ENCODE measurements around the gene CYP4F8. TPM values are rescaled to one million over a fixed set of nuclear protein-coding genes. Genes with fewer than 3 reads are reported as not detected.
"Not testable (repeated sequence)": the region's sequence is repeated elsewhere in the genome, so short reads cannot be mapped to it uniquely, and the experiment has no call there.

The CYP4F8 gene
- total RNA-seq, 2 donors from 2014 or later = not detected

- not testable (repeated sequence) for H3K9me3 Mint-ChIP-seq; ATAC-seq; H3K36me3 Mint-ChIP-seq; DNase-seq (ENCODE audit: low spot score in 2 of 2); H3K27ac Mint-ChIP-seq
Measured at GRCh38 chr19:15607978-15608925, 6.8 kb upstream of the CYP4F8 start.

GRCh38 chr19:15609261-15609660, 5.8 kb upstream of the CYP4F8 start:
- no peaks in the 10 kb centered on the region for H3K36me3 Mint-ChIP-seq
- no peak for ATAC-seq
- no peak overlapping the region for H3K27ac Mint-ChIP-seq
- no peaks in the 10 kb centered on the region for H3K9me3 Mint-ChIP-seq
- no peak for DNase-seq (ENCODE audit: low spot score in 2 of 2)

GRCh38 chr19:15612342-15612741, 2.7 kb upstream of the CYP4F8 start:
- no peak overlapping the region for H3K27ac Mint-ChIP-seq
- DNase-seq (ENCODE audit: low spot score in 2 of 2) (no peak), ATAC-seq (no peak)
- peaks cover 7 to 11% of the 10 kb centered on the region in 2 donors for H3K9me3 Mint-ChIP-seq
- peaks cover 0 to 4% of the 10 kb centered on the region in 2 donors for H3K36me3 Mint-ChIP-seq

DNA sequence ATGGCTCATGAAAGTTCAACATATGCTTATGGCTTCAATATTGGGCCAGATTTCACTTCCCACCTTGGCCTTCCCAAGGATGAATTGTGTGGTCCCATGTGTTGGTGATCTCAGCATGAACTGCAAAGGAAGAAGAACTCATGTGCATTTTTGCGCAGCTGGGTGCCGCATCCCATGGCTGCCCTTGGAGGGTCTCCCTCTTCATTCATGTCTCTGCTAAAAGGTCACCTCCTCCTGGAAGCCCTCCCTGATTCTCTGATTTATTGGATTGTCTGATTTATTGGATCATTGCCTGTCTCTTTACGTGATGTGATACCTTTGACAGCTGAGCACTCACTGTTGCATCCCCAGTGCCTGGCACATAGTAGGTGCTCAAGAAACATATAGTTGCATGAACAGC, 1.7 kb upstream of the CYP4F8 start:
- peaks cover 7 to 14% of the 10 kb centered on the region in 2 donors for H3K9me3 Mint-ChIP-seq
- ATAC-seq = no peak
- no peak overlapping the region for H3K27ac Mint-ChIP-seq
- no peak for DNase-seq (ENCODE audit: low spot score in 2 of 2)
- peaks cover 0 to 4% of the 10 kb centered on the region in 2 donors for H3K36me3 Mint-ChIP-seq

DNA sequence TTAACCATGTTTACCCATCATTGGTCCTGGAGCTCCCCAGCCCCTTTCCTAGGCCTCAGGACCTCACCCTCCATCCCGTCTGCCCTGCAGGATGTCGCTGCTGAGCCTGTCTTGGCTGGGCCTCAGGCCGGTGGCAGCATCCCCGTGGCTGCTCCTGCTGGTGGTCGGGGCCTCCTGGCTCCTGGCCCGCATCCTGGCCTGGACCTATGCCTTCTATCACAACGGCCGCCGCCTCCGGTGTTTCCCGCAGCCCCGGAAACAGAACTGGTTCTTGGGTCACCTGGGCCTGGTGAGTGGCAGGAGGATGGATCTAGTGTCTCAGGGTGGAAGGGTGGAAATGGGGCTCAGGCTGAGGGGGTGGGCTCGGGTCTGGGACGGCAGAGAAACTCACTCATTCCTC, 508 bp downstream of the CYP4F8 start:
- DNase-seq (ENCODE audit: low spot score in 2 of 2) (no peak), ATAC-seq (peak; percentile 28 to 50)
- Mint-ChIP-seq H3K9me3 (peaks cover 7 to 19% of the 10 kb centered on the region in 2 donors), H3K36me3 (peaks cover 0 to 4% of the 10 kb centered on the region in 2 donors), H3K27ac (peak overlapping the region; percentile 74 to 77)

- ATAC-seq = peak; percentile 36 to 67
- H3K27ac Mint-ChIP-seq = peak overlapping the region; percentile 62 to 74
- H3K9me3 Mint-ChIP-seq = peaks cover 7 to 19% of the 10 kb centered on the region in 2 donors
- no peak for DNase-seq (ENCODE audit: low spot score in 2 of 2)
- peaks cover 0 to 4% of the 10 kb centered on the region in 2 donors for H3K36me3 Mint-ChIP-seq
Measured at GRCh38 chr19:15616183-15616582, 1.2 kb downstream of the CYP4F8 start.

- Mint-ChIP-seq H3K27ac (peak overlapping the region; percentile 62 to 74), H3K36me3 (peaks cover 0 to 4% of the 10 kb centered on the region in 2 donors), H3K9me3 (peaks cover 7 to 19% of the 10 kb centered on the region in 2 donors)
- ATAC-seq (no peak), DNase-seq (ENCODE audit: low spot score in 2 of 2) (no peak)
Measured at GRCh38 chr19:15616627-15617270, 1.7 kb downstream of the CYP4F8 start.

DNA sequence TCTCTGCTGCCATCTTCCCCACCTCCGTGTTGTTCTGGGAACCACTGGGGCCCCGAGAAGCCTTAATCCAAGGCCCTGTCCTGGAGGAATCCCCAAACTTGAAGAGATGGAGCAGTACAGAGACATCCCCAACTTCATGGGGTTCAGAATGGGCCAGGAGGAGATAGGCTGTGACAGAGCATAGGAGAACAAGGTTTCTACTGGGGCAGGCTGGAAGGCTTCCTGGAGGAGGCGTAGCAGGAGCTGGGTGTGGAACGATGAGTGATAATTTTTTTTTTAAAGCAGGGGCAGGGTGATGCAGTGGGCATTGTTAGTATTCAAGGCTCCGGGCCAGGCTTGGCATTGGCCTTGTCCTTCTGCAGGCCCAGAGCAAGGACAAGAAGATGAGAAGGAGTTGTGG, 3.3 kb downstream of the CYP4F8 start:
- Mint-ChIP-seq H3K36me3 (peaks cover 0 to 4% of the 10 kb centered on the region in 2 donors), H3K27ac (no peak overlapping the region)

GRCh38 chr19:15621801-15622200, 6.8 kb downstream of the CYP4F8 start:
- Mint-ChIP-seq H3K36me3 (no peaks in the 10 kb centered on the region), H3K27ac (no peak overlapping the region), H3K9me3 (peaks cover 0 to 8% of the 10 kb centered on the region in 2 donors)
- DNase-seq (ENCODE audit: low spot score in 2 of 2) (no peak), ATAC-seq (no peak)

More for the DNA sequence above, 3.3 kb downstream of the CYP4F8 start:
- peaks cover 7 to 19% of the 10 kb centered on the region in 2 donors for H3K9me3 Mint-ChIP-seq
- no peak for DNase-seq (ENCODE audit: low spot score in 2 of 2)
- no peak for ATAC-seq

DNA sequence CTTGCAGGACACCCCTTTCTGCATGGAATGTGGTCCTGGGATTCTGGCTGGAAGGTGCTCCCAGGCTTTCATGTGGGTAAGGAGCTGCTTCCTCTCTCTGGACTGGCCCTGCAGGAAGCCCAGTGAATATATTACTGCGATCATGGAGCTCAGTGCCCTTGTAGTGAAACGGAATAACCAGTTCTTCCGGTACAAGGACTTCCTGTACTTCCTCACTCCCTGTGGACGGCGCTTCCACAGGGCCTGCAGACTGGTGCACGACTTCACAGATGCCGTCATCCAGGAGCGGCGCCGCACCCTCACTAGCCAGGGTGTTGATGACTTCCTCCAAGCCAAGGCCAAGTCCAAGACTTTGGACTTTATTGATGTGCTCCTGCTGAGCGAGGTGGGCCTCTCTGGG, 8.0 kb downstream of the CYP4F8 start:
- no peak for DNase-seq (ENCODE audit: low spot score in 2 of 2)
- Mint-ChIP-seq H3K36me3 (no peaks in the 10 kb centered on the region), H3K9me3 (peaks cover 0 to 8% of the 10 kb centered on the region in 2 donors), H3K27ac (no peak overlapping the region)
- no peak for ATAC-seq

DNA sequence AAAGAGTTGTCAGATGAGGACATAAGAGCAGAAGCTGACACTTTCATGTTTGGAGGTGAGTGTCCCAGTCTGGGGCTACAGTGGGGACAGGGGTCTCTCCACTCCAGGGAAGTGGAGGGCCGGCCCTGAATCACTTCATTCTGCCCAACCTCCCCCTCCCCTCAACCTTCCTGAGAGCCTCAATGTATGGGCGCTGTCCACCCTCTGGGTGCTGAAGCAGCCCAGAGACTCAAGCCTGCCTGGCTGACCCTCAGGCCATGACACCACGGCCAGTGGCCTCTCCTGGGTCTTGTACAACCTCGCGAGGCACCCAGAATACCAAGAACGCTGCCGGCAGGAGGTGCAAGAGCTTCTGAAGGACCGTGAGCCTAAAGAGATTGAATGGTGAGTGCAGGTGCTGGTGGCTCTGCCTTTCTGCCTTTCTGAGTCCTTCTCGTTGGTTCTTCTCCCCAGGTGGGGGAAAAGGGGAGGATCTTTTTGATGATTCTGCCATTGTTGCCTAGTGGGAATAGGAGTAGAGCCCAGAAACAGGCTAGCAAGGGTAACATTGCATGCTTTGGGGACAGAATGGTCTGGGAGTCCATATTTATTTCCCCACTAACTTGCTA, 8.8 kb downstream of the CYP4F8 start:
- Mint-ChIP-seq H3K36me3 (no peaks in the 10 kb centered on the region), H3K9me3 (peaks cover 0 to 4% of the 10 kb centered on the region in 2 donors), H3K27ac (no peak overlapping the region)
- no peak for ATAC-seq
- no peak for DNase-seq (ENCODE audit: low spot score in 2 of 2)

GRCh38 chr19:15628236-15629002, 13.4 kb downstream of the CYP4F8 start:
- DNase-seq (ENCODE audit: low spot score in 2 of 2) (no peak), ATAC-seq (no peak)
- Mint-ChIP-seq H3K9me3 (no peaks in the 10 kb centered on the region), H3K27ac (no peak overlapping the region), H3K36me3 (no peaks in the 10 kb centered on the region)

DNA sequence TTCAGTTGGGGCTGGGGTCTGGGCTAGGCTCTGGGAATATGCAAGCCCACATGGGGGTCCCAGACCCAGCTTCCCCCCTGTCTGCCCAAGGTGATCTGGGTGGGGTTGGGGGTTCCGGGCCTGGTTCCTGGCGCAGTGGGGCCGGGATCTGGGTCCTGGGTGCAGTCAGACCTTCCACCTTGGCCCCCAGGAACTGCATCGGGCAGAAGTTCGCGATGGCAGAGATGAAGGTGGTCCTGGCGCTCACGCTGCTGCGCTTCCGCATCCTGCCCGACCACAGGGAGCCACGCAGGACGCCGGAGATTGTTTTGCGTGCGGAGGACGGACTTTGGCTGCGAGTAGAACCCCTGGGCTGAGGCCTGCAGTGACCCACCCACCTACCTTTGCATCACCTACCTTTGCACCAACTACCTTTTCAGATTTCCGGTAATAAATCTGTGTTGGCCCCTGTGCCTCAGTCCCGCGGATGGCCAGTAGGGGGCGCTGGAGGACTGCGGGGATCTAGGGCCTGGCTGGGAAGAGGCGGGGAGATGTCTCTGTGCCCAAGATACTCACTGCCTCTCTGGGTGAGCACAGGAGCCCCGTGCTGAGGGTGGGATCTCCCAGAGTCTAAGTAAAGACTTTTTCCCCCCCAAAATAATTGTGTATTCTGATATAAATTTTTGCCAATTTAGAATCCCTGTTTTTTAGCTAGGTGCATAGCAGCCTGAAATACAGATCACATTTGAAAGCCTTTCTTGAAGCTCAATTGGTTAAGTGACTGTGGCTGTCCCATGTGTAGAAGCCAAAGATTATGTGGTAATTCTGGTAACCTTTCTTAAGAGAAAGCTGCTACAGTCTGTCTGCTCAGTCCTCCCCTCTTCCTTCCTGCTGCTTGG, 14.2 kb downstream of the CYP4F8 start:
- Mint-ChIP-seq H3K27ac (no peak overlapping the region), H3K36me3 (no peaks in the 10 kb centered on the region), H3K9me3 (no peaks in the 10 kb centered on the region)
- ATAC-seq = peak; percentile 93 to 94
- peak; percentile 75 to 96 for DNase-seq (ENCODE audit: low spot score in 2 of 2)

GRCh38 chr19:15631817-15632216, 16.8 kb downstream of the CYP4F8 start:
- Mint-ChIP-seq H3K27ac (no peak overlapping the region), H3K36me3 (no peaks in the 10 kb centered on the region), H3K9me3 (no peaks in the 10 kb centered on the region)
- ATAC-seq (no peak), DNase-seq (ENCODE audit: low spot score in 2 of 2) (no peak)

GRCh38 chr19:15633082-15633835, 18.2 kb downstream of the CYP4F8 start:
- DNase-seq (ENCODE audit: low spot score in 2 of 2) = no peak
- Mint-ChIP-seq H3K36me3 (no peaks in the 10 kb centered on the region), H3K27ac (no peak overlapping the region), H3K9me3 (no peaks in the 10 kb centered on the region)
- ATAC-seq = no peak
